Neural progenitor cell (in vitro differentiated cells): ENCODE data around the gene PLOD1.

ENCODE experiments used
- CTCF ChIP-seq: fragments of 200-600 bp; sonication (generic); IDR thresholded peaks from 2 replicates; pipeline ENCODE4 v1.5.1; 2017; ENCODE audit warnings: antibody characterized with exemption, mild to moderate bottlenecking
- EZH2 ChIP-seq: fragments of 200-600 bp; sonication (generic); IDR thresholded peaks from 2 replicates; pipeline ENCODE4 v1.6.1; 2017; ENCODE audit warnings: antibody characterized with exemption, mild to moderate bottlenecking, moderate library complexity

- TF ChIP-seq CTCF = no peak
- no peak for TF ChIP-seq EZH2
These were observed 29.5 kb upstream of the PLOD1 start for GRCh38 chr1:11904978-11905377.
